Urinary bladder (tissue), 4 donors: Measurements from ENCODE around the gene TBC1D30. TPM values are rescaled to one million over a fixed set of nuclear protein-coding genes. Genes with fewer than 3 reads are reported as not detected.
A peak's percentile ranks its signal among the peaks of the same experiment; 100 is the strongest.

Source experiments
- DNase-seq: peaks from one replicate; pipeline ENCODE4 v3.0.0-alpha.2; 2015; ENCODE audit errors: extremely low spot score
- H3K27ac ChIP-seq: one replicate; pipeline ENCODE4 v1.5.1; 2013; ENCODE audit warnings: low read depth, mild to moderate bottlenecking, moderate library complexity
- H3K36me3 ChIP-seq: one replicate; pipeline ENCODE4 v1.6.1; 2013; ENCODE audit warnings: mild to moderate bottlenecking, moderate library complexity; ENCODE audit not compliant: insufficient read depth
- H3K4me1 ChIP-seq: one replicate; pipeline ENCODE4 v1.6.1; 2013; ENCODE audit warnings: mild to moderate bottlenecking, moderate library complexity; ENCODE audit not compliant: insufficient read depth
- H3K4me3 ChIP-seq: one replicate; pipeline ENCODE4 v1.5.1; 2013; ENCODE audit warnings: low read depth, low read length
- WGBS: extraction: QIAGEN DNeasy Blood & Tissue Kit; methylation state at CpG from one replicate; pipeline ENCODE4 v1.1.7; 2013; 5-methylcytosine and 5-hydroxymethylcytosine counted together
- polyA plus RNA-seq: library from polyadenylated mRNA; stranded (reverse); fragments of 200-250 nt; gene quantifications from one replicate; pipeline ENCODE4 v1.2.3, GENCODE V29; 2013
- total RNA-seq: library from RNA; depleted of rRNA; stranded (reverse); fragments of >200 nt; gene quantifications from one replicate; pipeline ENCODE4 v1.2.3, GENCODE V29; 2014
- donor health status: healthy with polysubstance abuse.
- donor health status: healthy.

TBC1D30 gene
- total and polyA plus RNA-seq, 2 donors = 3.5 to 3.9 TPM

- Histone ChIP-seq H3K4me3 (no peak overlapping the region), H3K27ac (no peak overlapping the region), H3K4me1 (no peaks in the 10 kb centered on the region), H3K36me3 (no peaks in the 10 kb centered on the region)
- WGBS = 48% methylated on average over 6 of the region's 6 CpGs
- peak; percentile 53 for DNase-seq
Measured at GRCh38 chr12:64890873-64891468, 66.5 kb downstream of the TBC1D30 start.

GRCh38 chr12:64891629-64892028, 67.2 kb downstream of the TBC1D30 start:
- WGBS = 81% methylated on average over 1 of the region's 1 CpG
- Histone ChIP-seq H3K4me3 (no peak overlapping the region), H3K36me3 (no peaks in the 10 kb centered on the region), H3K4me1 (no peaks in the 10 kb centered on the region), H3K27ac (no peak overlapping the region)
- no peak for DNase-seq

- H3K4me3 ChIP-seq = no peak overlapping the region
- WGBS = 90% methylated on average over 4 of the region's 4 CpGs
Measured at GRCh38 chr12:64892561-64892960, 68.1 kb downstream of the TBC1D30 start.

GRCh38 chr12:64893961-64894360, 69.5 kb downstream of the TBC1D30 start:
- Histone ChIP-seq H3K4me1 (no peaks in the 10 kb centered on the region), H3K4me3 (no peak overlapping the region), H3K27ac (no peak overlapping the region), H3K36me3 (no peaks in the 10 kb centered on the region)
- WGBS = 65% methylated on average over 4 of the region's 4 CpGs
- DNase-seq = no peak

More at GRCh38 chr12:64892561-64892960, 68.1 kb downstream of the TBC1D30 start:
- no peaks in the 10 kb centered on the region for H3K4me1 ChIP-seq
- H3K36me3 ChIP-seq = no peaks in the 10 kb centered on the region
- no peak for DNase-seq
- H3K27ac ChIP-seq = no peak overlapping the region

GRCh38 chr12:64894827-64895475, 70.5 kb downstream of the TBC1D30 start:
- 59% methylated on average over 2 of the region's 2 CpGs for WGBS
- H3K4me3 ChIP-seq = no peak overlapping the region
- no peaks in the 10 kb centered on the region for H3K36me3 ChIP-seq
- no peaks in the 10 kb centered on the region for H3K4me1 ChIP-seq
- DNase-seq = no peak
- H3K27ac ChIP-seq = no peak overlapping the region

GRCh38 chr12:64895526-64895925, 71.1 kb downstream of the TBC1D30 start:
- Histone ChIP-seq H3K4me1 (no peaks in the 10 kb centered on the region), H3K4me3 (no peak overlapping the region), H3K36me3 (no peaks in the 10 kb centered on the region), H3K27ac (no peak overlapping the region)
- DNase-seq = no peak
- 87% methylated on average over 5 of the region's 5 CpGs for WGBS

GRCh38 chr12:64900540-64900939, 76.1 kb downstream of the TBC1D30 start:
- H3K36me3 ChIP-seq = no peaks in the 10 kb centered on the region
- H3K27ac ChIP-seq = no peak overlapping the region
- no peaks in the 10 kb centered on the region for H3K4me1 ChIP-seq
- H3K4me3 ChIP-seq = no peak overlapping the region
- DNase-seq = no peak
- 68% methylated on average over 4 of the region's 4 CpGs for WGBS

GRCh38 chr12:64903479-64904152, 79.2 kb downstream of the TBC1D30 start:
- Histone ChIP-seq H3K36me3 (no peaks in the 10 kb centered on the region), H3K4me1 (no peaks in the 10 kb centered on the region), H3K4me3 (no peak overlapping the region), H3K27ac (no peak overlapping the region)
- no peak for DNase-seq
- 38% methylated on average over 5 of the region's 5 CpGs for WGBS

GRCh38 chr12:64907097-64907496, 82.7 kb downstream of the TBC1D30 start:
- DNase-seq = no peak
- Histone ChIP-seq H3K27ac (no peak overlapping the region), H3K36me3 (no peaks in the 10 kb centered on the region), H3K4me1 (no peaks in the 10 kb centered on the region), H3K4me3 (no peak overlapping the region)
- WGBS = 92% methylated on average over 3 of the region's 3 CpGs

- WGBS = 53% methylated on average over 6 of the region's 6 CpGs
- no peaks in the 10 kb centered on the region for H3K36me3 ChIP-seq
- no peak overlapping the region for H3K4me3 ChIP-seq
- no peaks in the 10 kb centered on the region for H3K4me1 ChIP-seq
- no peak for DNase-seq
- H3K27ac ChIP-seq = no peak overlapping the region
Measured at GRCh38 chr12:64909124-64909523, 84.7 kb downstream of the TBC1D30 start.

- Histone ChIP-seq H3K36me3 (no peaks in the 10 kb centered on the region), H3K27ac (no peak overlapping the region), H3K4me3 (no peak overlapping the region), H3K4me1 (no peaks in the 10 kb centered on the region)
- no peak for DNase-seq
- 61% methylated on average over 3 of the region's 3 CpGs for WGBS
Measured at GRCh38 chr12:64911081-64911480, 86.6 kb downstream of the TBC1D30 start.

GRCh38 chr12:64911912-64912311, 87.5 kb downstream of the TBC1D30 start:
- WGBS = 70% methylated on average over 4 of the region's 4 CpGs
- no peak overlapping the region for H3K27ac ChIP-seq
- no peak overlapping the region for H3K4me3 ChIP-seq
- H3K36me3 ChIP-seq = no peaks in the 10 kb centered on the region
- no peaks in the 10 kb centered on the region for H3K4me1 ChIP-seq
- DNase-seq = no peak

- no peak overlapping the region for H3K4me3 ChIP-seq
- no peaks in the 10 kb centered on the region for H3K4me1 ChIP-seq
- DNase-seq = no peak
- no peak overlapping the region for H3K27ac ChIP-seq
- no peaks in the 10 kb centered on the region for H3K36me3 ChIP-seq
- 63% methylated on average over 3 of the region's 3 CpGs for WGBS
Measured at GRCh38 chr12:64912516-64913255, 88.2 kb downstream of the TBC1D30 start.
